ENCODE measurements around the gene CMTM2. TPM values are rescaled to one million over a fixed set of nuclear protein-coding genes. Genes with fewer than 3 reads are reported as not detected.

CMTM2 gene, protein sequence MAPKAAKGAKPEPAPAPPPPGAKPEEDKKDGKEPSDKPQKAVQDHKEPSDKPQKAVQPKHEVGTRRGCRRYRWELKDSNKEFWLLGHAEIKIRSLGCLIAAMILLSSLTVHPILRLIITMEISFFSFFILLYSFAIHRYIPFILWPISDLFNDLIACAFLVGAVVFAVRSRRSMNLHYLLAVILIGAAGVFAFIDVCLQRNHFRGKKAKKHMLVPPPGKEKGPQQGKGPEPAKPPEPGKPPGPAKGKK
- not detected in 2 replicates for total RNA-seq

DNA sequence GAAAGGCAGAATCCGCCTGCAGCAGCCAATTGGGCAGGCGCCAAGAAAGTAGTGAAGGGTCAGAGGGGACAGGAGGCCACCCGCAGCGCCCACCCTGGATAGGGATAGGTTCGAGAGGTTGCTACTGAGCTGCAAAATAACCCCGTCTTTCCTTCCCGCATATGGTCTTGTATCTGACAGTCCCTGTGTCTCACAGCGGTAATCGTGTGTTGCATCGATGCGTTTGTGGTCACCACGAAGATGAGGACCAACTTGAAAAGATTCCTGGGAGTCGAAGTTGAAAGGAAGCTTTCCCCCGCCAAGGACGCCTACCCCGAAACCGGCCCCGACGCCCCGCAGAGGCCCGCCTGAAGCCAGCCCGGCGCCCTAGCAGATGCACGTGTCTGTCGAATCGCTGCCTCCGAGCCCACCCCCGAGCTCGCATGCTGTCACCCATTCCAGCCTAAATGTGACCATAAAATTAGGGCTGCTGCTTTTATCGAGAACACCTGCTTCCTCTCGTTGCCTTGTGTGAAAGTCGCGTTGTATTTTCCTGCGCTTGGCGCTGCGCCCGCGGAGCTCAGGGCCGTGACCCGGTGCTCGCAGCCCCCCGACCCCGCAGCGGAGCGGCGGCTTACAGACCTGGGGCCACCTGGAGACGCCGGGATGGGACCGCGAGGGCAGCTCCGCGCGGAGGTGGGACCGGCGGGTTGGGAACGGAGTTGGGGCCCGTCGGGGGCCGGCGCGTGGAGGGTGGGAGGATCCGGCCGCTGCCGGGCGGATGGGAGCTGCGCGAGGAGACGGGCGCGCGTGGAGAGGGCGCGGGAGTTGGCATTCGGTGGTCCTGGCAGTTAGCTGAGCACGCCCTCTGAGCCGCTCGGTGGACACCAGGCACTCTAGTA is at the start of gene CMTM2:
Gene CMTM2, plus strand, starts transcription at position 813 of the 881 bp plus-strand sequence. CDS start 145 bp downstream, outside the sequence.
- no peak for DNase-seq (ENCODE audit: low read depth)

DNA sequence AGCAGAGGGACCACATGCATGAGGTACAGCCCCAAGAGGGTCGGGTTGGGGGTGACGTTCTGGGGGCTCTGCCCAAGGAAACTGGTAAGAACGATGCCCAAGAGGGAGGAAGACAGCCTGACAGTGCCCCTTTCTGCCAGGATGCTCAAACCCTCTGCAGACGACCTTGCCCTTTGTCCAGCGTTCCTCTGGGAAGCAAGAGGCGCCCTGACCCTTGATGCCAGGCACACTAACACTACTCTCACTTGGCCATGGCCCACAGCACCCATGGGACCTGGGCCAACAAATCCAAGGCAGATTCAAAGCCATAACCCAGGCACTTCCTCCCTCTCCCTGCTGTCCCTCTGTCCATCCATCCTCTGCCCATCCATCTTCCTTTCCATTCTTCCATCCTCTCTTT is 49.8 kb upstream of the CMTM2 start:
- no peak for DNase-seq (ENCODE audit: low read depth)

DNA sequence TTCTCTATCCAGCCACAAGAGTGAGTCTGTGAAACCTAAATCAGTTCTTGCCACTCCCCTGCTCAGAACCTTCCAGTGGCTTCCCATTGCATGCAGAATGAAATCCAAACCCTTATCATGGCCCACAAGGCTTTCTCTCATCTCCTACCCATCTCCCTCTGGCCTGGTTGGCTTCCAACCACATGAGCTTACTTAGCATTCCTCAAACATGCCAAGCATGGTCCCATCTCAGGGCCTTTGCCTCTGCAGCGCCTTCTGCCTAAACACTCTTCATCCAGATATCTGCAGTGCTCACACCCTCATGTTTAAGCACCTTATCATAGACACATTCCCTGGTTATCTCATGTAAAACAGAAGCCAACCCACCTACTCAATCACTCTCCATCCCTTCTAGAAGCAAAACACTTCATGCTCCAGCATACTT is 44.9 kb upstream of the CMTM2 start:
- no peak for DNase-seq (ENCODE audit: low read depth)

DNA sequence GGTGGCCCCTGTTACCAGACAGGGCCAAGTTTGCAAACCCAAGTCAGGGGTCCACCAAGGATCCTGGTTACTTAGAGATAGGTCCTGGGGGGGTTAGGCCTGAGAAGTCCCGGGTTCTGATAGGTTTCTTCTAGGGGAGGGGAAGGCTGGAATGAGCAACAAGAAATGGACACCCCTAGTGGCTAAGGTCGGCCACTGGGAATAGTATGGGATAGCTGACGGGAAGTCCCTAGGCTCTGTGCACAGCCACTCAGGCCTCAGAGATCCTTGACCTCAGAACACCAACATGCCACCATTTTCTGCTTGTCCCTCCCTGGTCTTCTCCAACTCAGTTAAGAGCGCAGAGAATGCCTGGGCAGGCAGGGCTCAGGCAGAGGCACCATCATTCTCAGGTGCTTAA is 42.7 kb upstream of the CMTM2 start:
- DNase-seq (ENCODE audit: low read depth): no peak

DNA sequence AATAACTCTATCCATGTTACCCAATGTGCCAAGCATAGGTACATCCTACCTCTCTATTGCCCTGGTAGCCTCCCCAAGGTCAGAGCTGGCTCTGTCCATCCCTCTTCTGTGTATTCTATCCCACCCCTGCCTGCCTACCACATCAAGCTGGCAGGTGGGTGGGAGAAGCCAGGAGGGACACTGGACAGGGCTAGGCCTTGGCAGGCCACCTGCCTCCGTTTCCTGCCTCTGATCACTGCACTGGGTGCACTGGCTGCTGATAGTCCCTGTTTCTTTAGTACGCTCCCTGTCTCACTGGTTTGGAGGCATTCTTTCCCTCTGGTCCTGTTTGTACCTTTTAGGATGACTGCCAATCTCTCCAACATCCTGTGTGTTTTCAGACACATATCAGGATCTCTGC is 42.0 kb upstream of the CMTM2 start:
- no peak for DNase-seq (ENCODE audit: low read depth)

DNA sequence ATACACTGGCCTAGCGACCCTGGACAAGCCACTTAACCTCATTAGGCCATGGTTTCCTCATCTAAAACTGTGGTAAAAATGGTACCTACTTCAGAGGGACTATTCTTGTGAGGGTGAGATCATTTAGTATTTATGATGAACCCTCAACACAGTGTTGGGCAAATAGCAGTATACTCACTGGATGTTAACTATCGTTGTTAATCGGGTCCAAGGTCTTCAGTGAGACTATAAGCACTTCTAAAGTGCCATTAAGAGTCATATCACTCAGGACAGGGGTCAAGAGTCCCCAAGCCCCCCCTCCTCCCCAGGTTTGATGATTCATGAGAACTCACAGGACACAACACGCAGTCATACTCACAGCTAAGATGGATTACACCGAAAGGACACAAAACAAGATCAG is 40.4 kb upstream of the CMTM2 start:
- no peak for DNase-seq (ENCODE audit: low read depth)

DNA sequence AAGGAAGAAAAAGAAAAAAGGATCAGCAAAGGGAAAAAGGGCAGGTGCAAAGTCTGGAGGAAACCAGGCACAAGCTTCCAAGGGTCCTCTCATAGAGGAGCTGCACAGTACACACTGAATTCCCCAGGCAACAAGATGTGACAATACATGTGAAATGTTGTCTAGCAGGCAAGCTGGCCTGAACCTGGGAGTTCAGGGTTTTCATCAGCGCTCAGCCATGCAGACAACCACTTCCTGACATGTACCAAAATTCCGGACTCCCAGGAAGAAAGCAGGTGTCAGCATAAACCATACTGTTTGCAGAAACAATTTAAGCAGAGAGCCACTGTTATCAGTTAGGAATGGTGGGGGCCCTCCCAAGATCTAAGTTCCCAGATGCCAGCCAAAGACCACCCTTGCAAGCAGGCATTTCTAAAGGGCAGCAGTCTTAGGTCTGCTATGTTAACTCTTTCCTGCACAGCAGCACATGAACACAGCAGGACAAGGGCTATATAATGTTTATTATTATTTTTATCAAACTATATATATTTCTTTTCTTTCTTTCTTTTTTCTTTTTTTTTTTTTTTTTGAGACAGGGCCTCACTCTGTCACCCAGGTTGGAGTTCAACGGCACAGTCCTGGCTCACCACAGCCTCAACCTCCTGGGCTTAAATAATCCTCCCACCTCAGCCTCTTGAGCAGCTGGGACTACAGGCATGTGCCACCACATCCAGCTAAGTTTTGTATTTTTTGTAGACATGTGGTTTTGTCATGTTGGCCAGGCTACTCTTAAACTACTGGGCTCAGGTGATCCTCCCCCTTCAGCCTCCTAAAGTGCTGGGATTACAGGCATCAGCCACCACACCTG is 39.4 kb upstream of the CMTM2 start:
- peak; percentile 94 for DNase-seq (ENCODE audit: low read depth)

DNA sequence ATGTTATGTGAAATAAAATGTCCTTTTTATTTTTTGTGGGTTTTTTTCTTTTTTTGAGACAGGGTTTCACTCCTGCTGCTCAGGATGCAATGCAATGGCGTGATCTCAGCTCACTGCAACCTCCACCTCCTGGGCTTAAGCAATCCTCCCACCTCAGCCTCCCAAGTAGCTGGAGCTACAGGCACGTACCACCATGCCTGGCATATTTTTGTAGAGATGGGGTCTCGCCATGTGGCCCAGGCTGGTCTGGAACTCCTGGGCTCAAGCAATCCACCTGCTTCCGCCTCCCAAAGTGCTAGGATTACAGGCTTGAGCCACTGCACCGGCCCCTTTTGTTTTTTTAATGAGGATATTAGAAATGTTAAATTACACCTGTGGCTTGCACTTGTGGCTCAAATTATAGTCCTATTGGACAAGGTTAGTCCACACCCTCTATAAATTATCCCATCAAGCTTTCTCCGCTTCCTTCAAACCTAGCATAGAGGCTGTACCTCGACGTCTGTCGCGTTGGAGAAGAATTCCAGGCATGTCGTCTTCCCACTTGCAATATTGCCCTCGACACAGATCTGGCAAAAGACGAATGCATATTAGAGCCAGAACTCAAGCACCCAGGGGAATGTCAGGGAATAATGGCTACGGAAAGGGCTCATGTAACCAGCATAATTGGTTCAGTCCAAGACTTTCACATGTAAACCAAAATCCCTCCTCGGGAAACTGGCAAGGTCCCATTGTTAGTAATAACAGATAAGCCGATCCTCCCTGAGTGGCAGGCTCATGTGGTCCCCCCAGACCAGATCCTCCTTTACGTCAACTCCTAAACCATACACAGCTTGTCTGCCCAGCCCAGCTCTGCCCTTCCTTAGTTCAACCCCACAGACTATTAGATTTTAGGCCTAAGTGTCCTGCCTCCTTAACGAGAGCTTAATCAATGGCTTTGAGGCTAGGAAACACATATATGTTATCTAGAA is 37.6 kb upstream of the CMTM2 start:
- no peak for DNase-seq (ENCODE audit: low read depth)

DNA sequence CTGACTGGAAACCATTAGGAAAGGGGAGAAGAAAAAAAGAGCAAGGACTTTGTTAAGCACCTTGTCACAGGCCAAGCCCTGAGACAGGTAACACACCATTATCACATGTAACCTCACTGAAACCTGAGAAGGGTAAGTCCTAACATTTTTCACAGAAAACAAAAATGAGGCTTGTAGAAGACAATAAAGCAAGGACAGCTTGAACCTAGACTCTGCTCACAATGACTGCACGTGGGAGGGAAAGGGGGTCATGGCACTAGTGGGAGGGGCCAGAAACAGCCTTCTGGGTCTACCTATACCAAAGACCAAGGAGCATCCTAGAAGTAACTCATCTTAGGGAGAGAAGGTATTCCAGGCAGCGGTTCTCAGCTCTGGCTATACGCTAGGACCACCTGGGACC is 36.9 kb upstream of the CMTM2 start:
- no peak for DNase-seq (ENCODE audit: low read depth)

DNA sequence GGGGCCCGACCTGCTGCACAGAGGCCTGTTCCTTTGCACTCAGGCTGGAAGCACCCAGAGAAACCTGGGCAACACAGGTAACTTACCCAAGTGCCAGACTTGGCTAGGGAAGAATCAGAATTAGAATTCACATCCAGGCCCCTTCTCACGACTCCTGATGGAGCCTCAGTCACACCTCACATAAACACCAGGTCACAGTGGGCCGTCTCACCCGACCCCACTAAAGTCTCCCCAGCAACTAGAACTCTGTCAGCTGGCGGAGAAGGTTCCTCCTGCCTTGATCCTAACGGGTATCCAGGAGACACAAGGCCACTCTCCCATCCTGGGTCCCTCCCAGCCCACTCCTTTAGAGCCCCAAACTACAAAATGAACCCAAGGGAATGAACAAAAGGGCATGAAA is 35.7 kb upstream of the CMTM2 start:
- no peak for DNase-seq (ENCODE audit: low read depth)

DNA sequence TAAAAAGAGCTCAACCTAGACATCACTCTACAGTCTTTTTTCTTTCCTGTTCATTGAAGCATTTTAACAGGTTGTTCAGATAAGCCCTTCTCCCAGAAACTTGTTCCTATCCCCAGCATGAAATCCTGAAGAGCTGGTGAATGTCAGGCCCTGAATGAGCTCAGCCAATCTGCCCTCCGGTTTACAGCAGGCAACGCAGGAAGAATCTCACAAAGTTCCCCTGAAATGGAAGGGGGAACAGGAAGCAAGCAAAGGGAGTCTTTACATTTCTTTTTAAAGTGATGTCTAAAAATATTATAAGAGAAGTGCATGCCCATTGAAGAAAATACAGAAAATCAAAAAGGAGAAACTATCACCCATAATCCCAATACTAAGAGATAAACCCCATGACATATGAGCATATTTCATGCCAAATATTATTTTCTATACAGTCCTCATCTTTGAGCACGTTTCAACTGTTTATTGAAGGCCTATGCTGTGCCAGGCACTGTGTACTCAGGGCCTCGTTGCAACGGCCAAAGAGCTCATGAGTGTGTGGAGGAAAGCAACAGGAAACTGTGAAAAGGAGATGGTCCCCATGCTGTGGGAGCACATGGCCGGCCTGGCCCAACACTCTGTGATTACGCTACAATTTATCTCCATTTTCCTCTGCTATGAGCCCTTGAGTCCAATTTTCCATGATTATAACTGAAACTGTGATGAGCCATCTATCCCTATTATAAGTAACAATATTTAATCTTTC is 35.1 kb upstream of the CMTM2 start:
- no peak for DNase-seq (ENCODE audit: low read depth)

DNA sequence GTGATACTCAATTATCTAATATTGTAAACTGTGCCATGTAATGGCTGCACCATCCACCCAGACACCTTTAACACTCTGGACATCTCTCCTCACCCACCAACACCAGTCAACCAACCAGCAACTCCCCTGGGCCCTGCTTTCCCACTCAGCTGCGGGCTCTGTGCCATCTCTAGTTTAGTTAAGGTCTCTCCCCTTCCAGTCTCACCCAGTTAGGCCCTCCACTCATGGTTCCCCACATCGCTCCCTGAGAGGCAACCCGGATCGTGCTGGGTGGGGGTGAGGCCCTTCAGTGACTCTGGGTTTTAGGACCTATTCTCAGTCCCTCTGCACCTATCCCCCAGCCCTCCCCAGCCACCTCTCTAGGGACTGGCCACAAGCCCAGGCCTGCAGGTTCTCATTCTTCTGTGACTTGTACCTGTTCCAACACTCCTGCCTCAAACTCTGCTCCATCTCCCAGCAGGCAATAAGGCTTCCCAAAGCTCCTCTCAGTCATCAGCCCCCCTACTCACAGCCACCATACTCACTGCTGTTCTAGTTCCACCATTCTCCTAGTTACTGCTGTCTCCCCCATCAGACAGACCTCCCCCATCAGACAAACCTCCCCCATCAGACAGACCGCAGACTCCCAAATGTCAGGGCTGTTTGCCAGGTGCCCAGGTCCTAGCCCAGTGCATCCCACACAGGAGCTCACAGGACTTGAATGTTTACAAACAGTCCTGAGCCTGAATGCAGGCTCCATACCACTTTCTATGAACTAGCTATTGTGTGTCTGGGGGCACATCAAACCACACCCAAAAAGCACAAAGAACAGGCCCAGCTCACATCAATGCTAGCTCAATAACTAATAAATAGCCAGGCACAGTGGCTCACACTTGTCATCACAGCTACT is 31.9 kb upstream of the CMTM2 start:
- no peak for DNase-seq (ENCODE audit: low read depth)

DNA sequence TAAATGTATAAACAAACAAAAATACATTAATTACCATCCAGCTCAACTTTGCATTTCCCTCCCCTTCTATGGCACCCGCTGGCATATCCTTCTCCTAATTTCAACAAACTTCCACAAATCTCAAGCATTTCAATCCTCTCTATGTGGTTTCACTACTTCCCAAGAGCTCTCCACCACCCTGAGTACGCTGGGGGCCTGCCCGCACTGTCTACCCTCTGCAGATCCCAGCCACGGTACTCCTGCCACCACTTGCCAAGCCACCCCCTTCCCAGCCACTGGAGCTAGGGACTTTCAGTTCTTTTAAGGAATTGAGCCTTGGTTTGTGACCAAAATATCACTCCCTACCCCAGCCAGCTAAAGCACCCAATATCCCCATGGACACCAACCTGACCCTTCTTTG is 31.2 kb upstream of the CMTM2 start:
- DNase-seq (ENCODE audit: low read depth): no peak

DNA sequence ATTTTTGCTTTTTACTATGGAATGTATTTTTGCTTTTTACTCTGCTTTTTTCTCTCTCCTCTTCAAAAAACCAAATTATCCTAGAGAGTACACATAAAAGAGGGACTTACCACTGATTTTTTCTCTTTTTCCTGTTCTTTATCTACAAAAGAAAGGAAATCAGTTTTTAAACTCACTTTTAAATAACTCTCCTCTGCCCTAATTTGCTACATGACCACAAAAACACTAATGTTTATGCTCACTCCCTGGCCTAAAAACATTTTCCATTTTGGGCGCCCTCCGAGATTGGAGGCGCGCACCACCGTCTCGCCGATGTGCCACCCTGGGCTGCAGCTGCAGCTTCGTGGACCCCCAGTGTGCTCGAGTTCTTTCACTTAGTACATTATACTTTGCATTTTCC is 30.4 kb upstream of the CMTM2 start:
- DNase-seq (ENCODE audit: low read depth): no peak

DNA sequence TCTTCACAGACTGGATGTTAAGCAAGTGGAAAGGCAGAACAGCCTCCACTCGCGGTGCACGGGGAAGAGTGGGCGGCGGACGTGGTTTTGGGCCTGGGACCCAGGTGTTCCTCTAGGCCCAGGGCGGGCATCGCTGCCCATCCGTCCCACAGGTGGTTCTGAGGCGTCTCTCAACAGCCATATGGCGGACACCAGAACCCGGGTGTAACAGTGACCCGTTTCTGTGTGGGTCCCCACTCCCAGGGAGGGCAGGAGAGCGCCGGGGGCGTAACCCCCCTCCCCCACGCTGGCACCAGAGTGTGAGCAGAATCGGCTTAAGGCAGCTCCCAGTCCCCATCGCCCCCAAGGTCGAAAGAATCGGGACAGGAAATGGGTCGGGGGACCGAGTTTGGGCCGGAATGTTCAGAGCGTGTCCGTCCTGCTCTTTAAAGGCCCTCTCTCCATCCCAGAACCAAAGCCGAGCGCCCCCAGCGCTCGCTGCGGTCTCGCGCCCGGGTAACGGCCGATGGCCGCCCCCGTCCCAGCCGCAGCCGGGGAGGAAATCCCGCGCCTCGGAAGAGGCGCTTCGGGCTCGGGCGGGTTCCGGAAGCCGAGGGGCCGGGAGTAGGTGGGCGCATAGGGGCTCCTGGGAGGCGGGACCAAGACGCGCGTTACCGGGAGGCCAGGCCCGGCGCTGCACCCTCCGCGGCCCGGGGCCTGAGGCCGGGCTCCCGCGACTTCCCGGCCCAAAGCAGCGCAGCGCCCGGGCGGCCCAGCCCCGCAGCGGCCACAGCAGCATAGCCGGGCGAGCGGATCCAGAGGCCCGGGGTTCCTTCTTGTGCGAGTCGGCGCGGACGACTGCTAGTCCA is 29.8 kb upstream of the CMTM2 start, which contains the start of gene TK2:
Gene TK2, minus strand, starts transcription at position 839 of the 848 bp plus-strand sequence. Its CDS starts 61 bp downstream, at position 778.
- DNase-seq (ENCODE audit: low read depth): no peak

DNA sequence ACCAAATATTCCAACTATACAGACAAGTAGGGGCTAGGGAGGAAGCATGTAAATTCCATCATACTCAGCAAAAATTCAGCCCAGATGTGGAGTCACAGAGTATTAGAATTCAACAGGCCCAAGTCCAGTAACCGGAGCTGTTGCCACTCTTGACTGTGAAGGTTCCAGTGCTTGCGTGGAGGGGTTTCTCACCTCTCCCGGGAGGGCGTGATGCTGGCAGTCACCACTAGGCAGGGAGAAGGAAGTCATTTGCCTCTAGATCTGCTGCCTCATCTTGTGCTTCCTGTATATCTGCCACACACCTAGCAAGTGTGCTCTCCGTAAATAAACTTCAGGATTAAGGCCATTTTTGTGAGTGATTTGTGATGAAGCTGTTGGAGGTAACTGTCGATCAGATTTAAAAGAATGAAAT is 27.9 kb upstream of the CMTM2 start:
- DNase-seq (ENCODE audit: low read depth): peak; percentile 23

DNA sequence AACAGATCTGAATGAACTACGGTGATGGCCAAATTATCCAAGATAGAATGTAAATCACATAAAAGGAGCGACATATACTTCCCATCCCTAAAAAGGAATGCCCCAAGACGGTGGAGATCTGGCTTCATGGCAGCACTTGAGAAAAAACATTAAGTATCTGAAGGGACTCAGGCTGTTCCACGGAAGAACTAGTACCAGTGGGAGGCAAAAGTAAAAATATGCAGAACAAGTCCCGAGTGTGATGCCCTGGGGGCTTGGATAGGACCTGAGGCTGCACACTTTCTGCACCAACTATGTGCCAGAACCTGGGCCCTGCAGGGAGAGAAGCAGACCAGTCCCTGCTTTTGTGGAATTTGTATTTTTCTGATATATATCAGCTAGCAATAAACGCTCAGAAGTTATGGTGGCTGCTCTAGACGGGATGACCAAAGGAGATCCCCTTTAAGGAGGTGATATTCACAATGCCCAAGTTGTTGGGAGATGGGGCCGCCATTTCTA is 27.4 kb upstream of the CMTM2 start:
- no peak for DNase-seq (ENCODE audit: low read depth)

All from renal cortical epithelial cell (primary cell).